Muscle layer of colon (tissue), 2 donors: ENCODE results near the gene HSBP1L1.

Source experiments
- H3K27ac ChIP-seq: one replicate; pipeline ENCODE4 v1.7.0; 2013; ENCODE audit warnings: low read depth, mild to moderate bottlenecking, low read length, moderate library complexity
- H3K27me3 ChIP-seq, 2 donors: one replicate each; pipeline ENCODE4 v1.7.0; 2013; ENCODE audit warnings: low read length in 2 of 2, mild to moderate bottlenecking in 2 of 2; ENCODE audit not compliant: insufficient read depth in 2 of 2, control insufficient read depth in 1 of 2
- H3K36me3 ChIP-seq: one replicate; pipeline ENCODE4 v1.7.0; 2013; ENCODE audit warnings: mild to moderate bottlenecking, low read length; ENCODE audit not compliant: insufficient read depth
- H3K4me1 ChIP-seq: one replicate; pipeline ENCODE4 v1.7.0; 2013; ENCODE audit warnings: mild to moderate bottlenecking, low read length; ENCODE audit not compliant: insufficient read depth
- H3K4me3 ChIP-seq, 2 donors: one replicate each; pipeline ENCODE4 v1.7.0; 2013; ENCODE audit warnings: low read length in 2 of 2, low read depth in 1 of 2, mild to moderate bottlenecking in 1 of 2, moderate library complexity in 1 of 2
- H3K9ac ChIP-seq: one replicate; pipeline ENCODE4 v1.7.0; 2013; ENCODE audit warnings: low read length
- H3K9me3 ChIP-seq: one replicate; pipeline ENCODE4 v1.7.0; 2013; ENCODE audit warnings: mild to moderate bottlenecking, low read length
- donor health status: abdominal sarcoma.
- donor health status: Adenocarcinoma of cecum.

Gene HSBP1L1

GRCh38 chr18:79948719-79949411 lies 15.6 kb upstream of the HSBP1L1 start:
- no peaks in the 10 kb centered on the region for H3K27me3 ChIP-seq
- H3K4me3 ChIP-seq = no peak overlapping the region
- H3K9me3 ChIP-seq = no peaks in the 10 kb centered on the region
- H3K9ac ChIP-seq = no peak overlapping the region
- H3K27ac ChIP-seq = no peak overlapping the region
- H3K4me1 ChIP-seq = peaks cover 28% of the 10 kb centered on the region
- no peaks in the 10 kb centered on the region for H3K36me3 ChIP-seq

DNA sequence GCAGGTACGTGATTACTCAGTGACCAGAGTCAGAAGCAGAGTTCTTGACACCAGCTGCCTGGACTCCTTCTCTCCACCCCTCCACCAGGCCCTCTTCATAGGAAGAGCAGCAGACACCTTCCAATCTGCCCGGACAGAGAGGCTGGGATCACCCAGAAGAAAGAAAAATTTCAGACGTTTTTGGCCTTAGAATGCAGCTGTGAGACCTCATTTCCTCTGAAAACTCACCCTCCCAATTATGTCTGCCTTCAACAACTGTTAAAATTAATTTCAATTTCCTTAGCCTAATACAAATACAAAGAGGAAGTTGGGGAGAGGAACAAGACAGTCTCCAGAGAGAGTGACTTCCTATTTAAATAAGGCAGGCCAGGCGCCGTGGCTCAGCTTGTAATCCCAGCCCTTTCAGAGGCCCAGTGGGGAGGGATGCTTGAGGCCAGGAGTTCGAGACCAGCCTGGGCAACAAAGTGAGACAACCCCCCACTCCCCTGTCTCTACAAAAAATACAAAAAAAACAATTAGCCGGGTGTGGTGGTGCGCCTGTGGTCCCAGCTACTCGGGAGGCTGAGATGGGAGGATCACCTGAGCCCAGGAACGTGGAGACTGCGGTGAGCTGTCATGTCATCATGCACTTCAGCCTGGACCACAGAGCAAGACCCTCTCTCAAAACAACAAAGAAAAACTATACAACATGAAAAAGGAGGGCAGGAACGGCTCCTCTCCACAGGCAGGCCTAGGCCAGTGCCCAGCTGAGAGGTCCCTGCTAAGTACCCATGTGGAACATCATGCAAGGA lies 14.6 kb upstream of the HSBP1L1 start:
- H3K9ac ChIP-seq = peak overlapping the region; percentile 36
- H3K4me3 ChIP-seq = peak overlapping the region in 1 of 2 donors; percentile 72
- H3K4me1 ChIP-seq = peaks cover 28% of the 10 kb centered on the region
- H3K27me3 ChIP-seq = no peaks in the 10 kb centered on the region
- no peaks in the 10 kb centered on the region for H3K9me3 ChIP-seq
- H3K36me3 ChIP-seq = no peaks in the 10 kb centered on the region
- H3K27ac ChIP-seq = peak overlapping the region; percentile 7

GRCh38 chr18:79950515-79951341 lies 13.7 kb upstream of the HSBP1L1 start:
- Histone ChIP-seq H3K4me1 (peaks cover 28% of the 10 kb centered on the region), H3K4me3 (peak overlapping the region; percentile 72 to 91), H3K27me3 (no peaks in the 10 kb centered on the region), H3K36me3 (no peaks in the 10 kb centered on the region), H3K9ac (peak overlapping the region; percentile 36), H3K27ac (peak overlapping the region; percentile 63), H3K9me3 (no peaks in the 10 kb centered on the region)

- peak within 1 kb of the TSS; percentile 36 for H3K9ac ChIP-seq
- H3K9me3 ChIP-seq = no peaks in the 10 kb centered on the region
- H3K4me3 ChIP-seq = peak within 1 kb of the TSS; percentile 72 to 91
- H3K27me3 ChIP-seq = no peaks in the 10 kb centered on the region
- H3K27ac ChIP-seq = peak within 1 kb of the TSS; percentile 63
- no peaks in the 10 kb centered on the region for H3K36me3 ChIP-seq
- H3K4me1 ChIP-seq = peaks cover 28% of the 10 kb centered on the region
Observed at GRCh38 chr18:79951545-79952455, 12.6 kb upstream of the HSBP1L1 start, which contains the start of gene SLC66A2. TSS of gene SLC66A2 (minus strand) at chr18:79951653. CDS start at chr18:79950926, 727 bp downstream.

GRCh38 chr18:79952456-79952995 lies 11.9 kb upstream of the HSBP1L1 start:
- peaks cover 28% of the 10 kb centered on the region for H3K4me1 ChIP-seq
- peak overlapping the region in 1 of 2 donors; percentile 91 for H3K4me3 ChIP-seq
- no peaks in the 10 kb centered on the region for H3K9me3 ChIP-seq
- H3K9ac ChIP-seq = no peak overlapping the region
- H3K27me3 ChIP-seq = no peaks in the 10 kb centered on the region
- no peak overlapping the region for H3K27ac ChIP-seq
- no peaks in the 10 kb centered on the region for H3K36me3 ChIP-seq

DNA sequence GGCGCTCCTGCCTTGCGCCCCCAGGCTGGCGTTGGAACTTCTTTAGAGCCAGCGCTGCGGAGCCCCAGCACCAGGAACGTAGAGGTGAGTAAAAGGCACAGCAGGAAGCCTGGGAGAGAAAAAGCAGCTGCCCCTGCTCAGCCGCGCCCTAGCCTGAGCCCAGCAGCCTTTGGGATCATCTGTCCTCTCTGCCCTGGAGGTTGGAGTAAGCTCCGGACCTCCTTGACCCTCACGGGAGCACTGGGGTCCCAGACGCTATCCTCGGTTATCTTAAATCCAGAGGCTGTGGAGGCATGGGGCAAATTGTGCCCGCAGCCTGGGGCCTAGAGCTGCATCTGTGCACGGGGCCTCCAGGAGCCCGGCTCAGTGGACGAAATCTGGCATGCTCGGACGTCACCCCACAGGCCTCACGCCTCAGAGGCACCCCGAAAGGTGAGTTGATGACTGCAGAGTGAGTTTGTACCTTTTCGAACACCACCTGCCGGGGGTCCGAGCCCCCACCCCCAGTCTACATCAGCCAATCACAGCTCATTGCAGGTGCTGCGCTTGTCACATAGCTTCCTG lies 11.4 kb upstream of the HSBP1L1 start:
- H3K27ac ChIP-seq = no peak overlapping the region
- H3K9me3 ChIP-seq = no peaks in the 10 kb centered on the region
- H3K27me3 ChIP-seq = no peaks in the 10 kb centered on the region
- H3K36me3 ChIP-seq = no peaks in the 10 kb centered on the region
- no peak overlapping the region for H3K4me3 ChIP-seq
- H3K9ac ChIP-seq = no peak overlapping the region
- H3K4me1 ChIP-seq = peaks cover 23% of the 10 kb centered on the region

GRCh38 chr18:79953971-79954651 lies 10.3 kb upstream of the HSBP1L1 start:
- Histone ChIP-seq H3K4me1 (peaks cover 14% of the 10 kb centered on the region), H3K27ac (no peak overlapping the region), H3K36me3 (no peaks in the 10 kb centered on the region), H3K9ac (no peak overlapping the region), H3K9me3 (no peaks in the 10 kb centered on the region), H3K27me3 (no peaks in the 10 kb centered on the region), H3K4me3 (no peak overlapping the region)

DNA sequence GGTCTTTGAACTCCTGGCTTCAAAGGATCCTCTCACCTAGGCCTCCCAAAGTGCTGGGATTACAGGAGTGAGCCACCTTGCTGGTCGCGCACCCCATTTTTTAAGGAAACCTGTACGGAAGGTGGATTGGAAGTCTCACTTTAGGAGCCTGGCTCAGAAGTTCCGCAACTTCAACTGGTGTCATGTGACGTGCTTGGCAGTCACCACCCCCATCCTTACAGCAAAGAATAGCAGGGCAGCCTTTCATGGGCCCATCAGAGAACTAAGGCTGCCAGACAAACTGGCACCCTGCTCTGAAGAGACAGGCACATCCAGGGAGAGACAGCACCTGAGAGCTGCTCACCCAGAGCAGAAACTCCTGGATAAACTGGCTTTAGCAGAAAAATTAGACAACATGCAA lies 9.7 kb upstream of the HSBP1L1 start:
- Histone ChIP-seq H3K4me3 (no peak overlapping the region), H3K4me1 (peaks cover 7% of the 10 kb centered on the region), H3K27me3 (peaks cover 0 to 2% of the 10 kb centered on the region in 2 donors), H3K27ac (no peak overlapping the region), H3K9ac (no peak overlapping the region), H3K36me3 (no peaks in the 10 kb centered on the region), H3K9me3 (no peaks in the 10 kb centered on the region)

GRCh38 chr18:79955302-79956075 lies 9.0 kb upstream of the HSBP1L1 start:
- no peak overlapping the region for H3K27ac ChIP-seq
- H3K36me3 ChIP-seq = no peaks in the 10 kb centered on the region
- H3K9me3 ChIP-seq = no peaks in the 10 kb centered on the region
- H3K9ac ChIP-seq = no peak overlapping the region
- no peak overlapping the region for H3K4me3 ChIP-seq
- H3K27me3 ChIP-seq = peaks cover 0 to 4% of the 10 kb centered on the region in 2 donors
- peaks cover under 1% of the 10 kb centered on the region for H3K4me1 ChIP-seq
